Fibroblast of lung (primary cell): Measurements from ENCODE around the gene FANCM.

Source experiments
- CTCF ChIP-seq, 2 donors: IDR thresholded peaks in 1 of 2; conservative IDR thresholded peaks in 1 of 2; 1 replicate in 1 of 2; 2 replicates in 1 of 2; pipeline ENCODE4 v1.5.1; 2011 to 2012; ENCODE audit warnings: low read length in 2 of 2, control low read depth in 1 of 2, inconsistent platforms in 1 of 2, low read depth in 1 of 2, mild to moderate bottlenecking in 1 of 2
- EZH2 ChIP-seq: IDR thresholded peaks from 2 replicates; pipeline ENCODE4 v1.5.1; 2012; ENCODE audit warnings: low read length, control low read depth, mild to moderate bottlenecking; ENCODE audit errors: missing control alignments

GRCh38 chr14:45094275-45094674 is 41.5 kb upstream of the FANCM start:
- TF ChIP-seq CTCF (conservative IDR thresholded peaks at IDR 0.05 in 1 of 2, IDR thresholded peaks at IDR 0.05 in 1 of 2; ENCODE audit: low read depth in 1 of 2, low read length in 2 of 2) (no peak), EZH2 (no peak)
